ENCODE data around the gene PKP4.

Gene PKP4

DNA sequence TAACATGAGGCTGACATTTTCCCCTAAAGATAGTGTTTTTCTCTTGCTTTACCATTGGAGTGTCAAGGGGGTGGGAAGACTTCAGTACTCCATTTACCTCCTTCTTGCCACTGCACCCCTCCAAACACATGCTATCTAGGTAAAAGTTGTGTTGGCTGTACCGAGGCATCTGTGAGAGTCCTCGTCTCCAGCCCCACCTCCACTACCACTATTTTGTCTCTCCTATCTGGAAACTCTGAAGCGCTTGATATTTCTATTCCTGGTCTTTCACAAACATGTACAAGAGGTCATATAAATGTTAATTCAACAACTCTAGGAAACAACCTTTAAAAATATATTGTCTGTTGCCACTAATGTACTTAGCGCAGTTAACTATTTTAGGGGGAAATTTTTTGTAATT lies 132.6 kb downstream of the PKP4 start:
- DNase-seq (ENCODE audit: low read depth in 2 of 2): no peak

DNA sequence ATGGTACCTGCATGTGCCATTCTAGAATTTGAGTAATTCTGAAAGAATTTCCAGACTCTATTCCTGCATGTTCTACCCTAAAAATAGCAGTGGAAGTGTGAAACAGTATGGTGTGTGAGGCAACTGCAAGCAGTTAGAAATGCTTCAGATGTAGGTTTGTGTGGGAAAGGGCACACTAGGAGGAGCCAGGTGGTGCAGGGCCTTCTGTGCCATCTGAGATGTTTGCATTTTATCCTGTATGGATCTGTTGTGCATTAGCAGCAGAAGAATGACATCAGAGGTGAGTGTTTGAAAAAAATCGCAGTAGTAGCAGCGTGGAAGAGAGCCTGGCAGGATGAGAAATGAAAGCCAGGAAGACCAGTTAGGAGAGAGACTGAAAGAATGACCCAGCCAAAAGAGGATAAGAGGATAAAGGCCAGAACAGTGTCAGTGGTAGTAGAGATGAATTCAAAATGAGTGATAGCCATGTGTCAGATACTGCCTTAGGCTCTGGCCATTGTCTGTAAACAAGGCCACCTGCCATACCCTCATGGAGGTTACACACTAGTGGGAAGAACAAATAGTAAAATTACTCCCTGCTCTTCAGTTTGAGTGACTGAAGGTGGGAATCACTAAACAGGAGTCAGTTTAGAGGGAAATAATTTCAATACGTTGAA lies 142.2 kb downstream of the PKP4 start:
- no peak for DNase-seq (ENCODE audit: low read depth in 2 of 2)

GRCh38 chr2:158599609-158600008 lies 142.9 kb downstream of the PKP4 start:
- no peak for DNase-seq (ENCODE audit: low read depth in 2 of 2)

DNA sequence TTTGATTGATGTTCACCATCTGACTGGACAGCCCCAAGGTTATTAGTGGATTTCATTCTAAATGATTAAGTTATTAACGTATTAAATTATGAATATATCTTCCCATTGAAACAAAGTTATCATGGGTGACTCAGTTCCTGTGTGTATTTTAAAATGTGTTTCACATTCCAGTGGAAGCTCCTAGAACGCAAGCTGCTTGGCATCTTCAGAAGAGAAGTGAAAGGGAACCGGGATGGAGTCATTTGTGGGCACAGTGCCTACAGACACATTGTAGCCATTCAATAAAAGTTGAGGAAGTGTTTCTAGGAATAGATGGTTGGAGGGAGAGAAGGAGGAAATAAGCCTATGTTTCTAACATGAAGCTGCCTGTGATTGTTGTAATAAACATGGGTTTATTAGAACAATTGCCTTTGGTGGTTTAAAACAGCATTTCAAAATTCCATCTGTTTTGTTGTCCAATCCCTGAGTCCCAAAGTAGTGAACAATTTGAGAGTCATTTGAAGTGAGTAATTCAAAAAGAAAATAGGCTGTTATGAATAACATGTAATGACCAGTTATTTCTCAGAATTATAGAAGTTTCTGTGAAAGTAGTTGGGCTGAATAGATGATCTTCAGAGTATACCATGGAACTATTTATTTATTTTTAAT lies 143.5 kb downstream of the PKP4 start:
- no peak for DNase-seq (ENCODE audit: low read depth in 2 of 2)

GRCh38 chr2:158602027-158602426 lies 145.3 kb downstream of the PKP4 start:
- DNase-seq (ENCODE audit: low read depth in 2 of 2): no peak

DNA sequence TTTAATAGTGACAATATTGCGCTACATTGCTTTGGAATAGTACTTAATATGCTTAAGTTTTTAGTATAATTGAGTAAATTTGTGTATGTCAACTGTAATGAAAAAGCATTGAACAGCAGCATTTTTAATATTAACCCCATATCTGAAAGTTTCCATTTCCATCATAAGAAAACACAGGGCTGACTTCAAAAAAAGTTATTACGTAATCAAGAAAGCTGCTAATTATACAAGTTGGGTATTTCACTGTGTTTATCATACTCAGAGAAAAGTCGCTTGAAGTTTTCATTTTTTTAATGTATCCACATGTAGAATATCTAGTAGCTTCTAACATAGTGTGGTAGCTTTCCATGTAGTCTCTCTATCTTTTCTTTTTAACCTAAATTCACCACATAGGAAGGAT lies 146.5 kb downstream of the PKP4 start:
- DNase-seq (ENCODE audit: low read depth in 2 of 2): no peak

- DNase-seq (ENCODE audit: low read depth in 2 of 2): no peak
Measured at GRCh38 chr2:158603986-158604385, 147.2 kb downstream of the PKP4 start.

DNA sequence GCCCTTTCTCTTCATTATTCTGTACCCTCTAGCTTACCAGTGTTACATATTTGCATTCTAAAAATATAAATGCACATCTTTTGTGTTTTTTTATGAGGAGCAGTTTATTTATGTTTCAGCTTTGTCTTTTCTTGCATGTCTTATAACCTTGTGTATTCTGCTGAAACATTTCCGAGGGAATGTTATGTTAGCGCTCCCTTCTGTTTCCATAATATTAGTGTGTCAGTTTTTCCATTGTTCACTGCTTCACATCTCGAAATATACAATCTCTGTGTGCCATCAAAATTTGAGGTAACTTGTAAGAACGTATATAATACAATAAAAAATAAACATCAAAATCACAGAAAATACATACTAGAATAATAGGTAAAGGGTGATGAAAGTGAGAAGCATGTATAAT lies 153.3 kb downstream of the PKP4 start:
- DNase-seq (ENCODE audit: low read depth in 2 of 2): no peak

- no peak for DNase-seq (ENCODE audit: low read depth in 2 of 2)
Measured at GRCh38 chr2:158616480-158617000, 159.8 kb downstream of the PKP4 start.

GRCh38 chr2:158618891-158619490 lies 162.2 kb downstream of the PKP4 start:
- no peak for DNase-seq (ENCODE audit: low read depth in 2 of 2)

DNA sequence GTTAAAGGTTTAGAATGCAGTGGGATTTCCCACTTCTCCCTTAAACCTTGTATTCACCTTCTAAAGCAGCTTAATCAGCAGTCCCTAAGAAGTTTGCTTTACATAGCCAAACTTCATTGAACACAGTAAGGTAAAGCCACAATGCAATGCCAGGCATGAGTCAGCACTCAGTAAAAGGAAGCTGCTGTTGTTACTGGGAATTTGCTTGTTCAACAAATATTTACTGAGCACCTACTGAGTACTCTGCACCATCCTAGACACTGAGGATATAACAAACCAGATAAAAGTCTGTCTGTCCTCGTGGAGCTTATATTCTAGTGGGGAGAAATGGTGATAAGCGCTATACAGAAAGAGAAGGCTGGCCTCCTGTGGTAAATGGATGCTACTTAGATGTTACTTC lies 162.7 kb downstream of the PKP4 start:
- DNase-seq (ENCODE audit: low read depth in 2 of 2): no peak

- DNase-seq (ENCODE audit: low read depth in 2 of 2): no peak
Measured at GRCh38 chr2:158620656-158621055, 163.9 kb downstream of the PKP4 start.

- no peak for DNase-seq (ENCODE audit: low read depth in 2 of 2)
Measured at GRCh38 chr2:158624071-158624667, 167.4 kb downstream of the PKP4 start.

DNA sequence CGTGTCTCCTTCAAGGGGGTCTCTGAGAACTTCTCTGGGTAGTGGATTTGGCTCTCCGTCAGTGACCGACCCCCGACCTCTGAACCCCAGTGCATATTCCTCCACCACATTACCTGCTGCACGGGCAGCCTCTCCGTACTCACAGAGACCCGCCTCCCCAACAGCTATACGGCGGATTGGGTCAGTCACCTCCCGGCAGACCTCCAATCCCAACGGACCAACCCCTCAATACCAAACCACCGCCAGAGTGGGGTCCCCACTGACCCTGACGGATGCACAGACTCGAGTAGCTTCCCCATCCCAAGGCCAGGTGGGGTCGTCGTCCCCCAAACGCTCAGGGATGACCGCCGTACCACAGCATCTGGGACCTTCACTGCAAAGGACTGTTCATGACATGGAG lies 168.2 kb downstream of the PKP4 start:
- no peak for DNase-seq (ENCODE audit: low read depth in 2 of 2)

GRCh38 chr2:158629116-158629515 lies 172.4 kb downstream of the PKP4 start:
- no peak for DNase-seq (ENCODE audit: low read depth in 2 of 2)

DNA sequence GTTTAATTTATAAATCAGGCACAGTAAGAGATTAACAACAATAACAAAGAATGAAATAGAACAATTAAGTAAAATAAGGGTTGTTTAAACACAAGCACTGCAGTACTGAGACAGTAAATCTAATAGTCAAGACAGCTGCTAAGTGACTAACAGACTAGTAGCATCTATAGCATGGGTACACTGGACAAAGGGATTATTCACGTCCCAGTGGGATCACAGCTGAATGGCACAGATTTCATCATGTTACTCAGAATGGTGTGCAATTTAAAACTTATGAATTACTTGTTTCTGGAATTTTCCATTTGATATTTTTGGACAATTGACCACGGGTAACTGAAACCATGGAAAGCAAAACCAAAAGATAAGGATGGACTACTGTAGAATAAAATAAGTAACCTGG lies 176.5 kb downstream of the PKP4 start:
- DNase-seq (ENCODE audit: low read depth in 2 of 2): no peak

DNA sequence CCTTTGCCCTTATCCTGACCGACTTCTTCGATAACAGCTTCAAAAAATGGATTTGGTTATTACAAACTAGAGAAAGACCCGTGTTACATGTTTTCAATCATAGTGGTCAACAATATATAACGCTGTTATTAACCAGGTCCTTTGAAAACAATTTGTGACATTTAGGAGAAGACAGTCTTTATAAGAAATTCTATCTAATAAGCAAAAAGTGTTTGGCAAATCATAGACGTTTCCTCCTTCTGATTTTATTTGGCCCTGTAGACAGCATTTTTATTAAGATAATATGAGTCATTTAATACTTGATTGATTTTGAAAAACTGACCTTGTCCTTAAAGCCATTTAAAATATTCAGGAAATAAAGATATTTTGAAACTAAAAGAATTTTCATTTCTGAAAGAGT lies 177.9 kb downstream of the PKP4 start:
- DNase-seq (ENCODE audit: low read depth in 2 of 2): no peak

DNA sequence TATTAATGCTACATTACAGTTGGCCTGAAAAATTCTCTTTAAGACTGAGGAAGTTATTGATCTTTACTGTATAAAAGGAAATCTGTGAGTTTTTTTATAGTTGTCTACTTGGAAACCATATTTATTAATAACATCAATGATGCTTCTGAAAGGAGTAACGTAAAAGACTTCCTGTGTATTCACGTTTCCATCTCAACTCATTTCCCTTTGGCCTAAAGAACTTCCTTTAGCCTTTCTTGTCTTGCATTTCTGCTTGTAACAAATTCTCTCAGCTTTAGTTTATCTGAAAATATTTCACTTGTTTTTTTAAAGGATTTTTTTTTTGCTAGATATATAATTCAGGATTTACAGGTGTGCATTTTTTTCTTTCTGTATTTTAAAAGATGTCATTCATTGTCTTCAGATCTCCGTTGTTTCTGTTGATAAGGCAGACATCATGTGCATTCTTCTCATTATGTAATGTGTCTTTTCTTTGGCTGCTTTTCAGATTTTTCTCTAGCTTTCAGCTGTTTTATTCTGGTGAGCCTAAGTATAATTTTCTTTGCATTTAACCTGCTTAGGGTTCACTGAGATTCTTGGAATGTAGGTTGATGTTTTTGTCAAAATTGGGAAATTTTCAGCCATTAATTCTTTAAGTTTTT lies 179.3 kb downstream of the PKP4 start:
- no peak for DNase-seq (ENCODE audit: low read depth in 2 of 2)

DNA sequence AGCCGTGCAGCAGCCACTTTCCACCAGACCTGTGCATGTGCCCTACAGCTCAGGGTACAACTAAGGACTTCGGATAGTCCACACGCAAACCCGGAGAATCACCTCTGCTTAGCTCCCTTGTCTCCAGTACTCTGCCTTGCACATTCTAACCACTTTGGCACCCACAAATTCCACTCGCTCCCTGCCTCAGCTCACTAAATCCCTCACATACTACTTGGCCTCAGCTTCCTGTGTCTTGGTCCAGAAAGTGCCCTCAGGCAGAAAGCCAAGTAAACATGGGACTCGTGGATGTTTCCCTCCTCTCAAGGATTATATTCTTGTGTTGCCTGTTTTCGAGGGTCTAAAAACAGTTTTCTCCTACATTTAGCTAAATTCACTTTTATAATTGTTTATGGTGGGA lies 180.6 kb downstream of the PKP4 start:
- no peak for DNase-seq (ENCODE audit: low read depth in 2 of 2)

DNA sequence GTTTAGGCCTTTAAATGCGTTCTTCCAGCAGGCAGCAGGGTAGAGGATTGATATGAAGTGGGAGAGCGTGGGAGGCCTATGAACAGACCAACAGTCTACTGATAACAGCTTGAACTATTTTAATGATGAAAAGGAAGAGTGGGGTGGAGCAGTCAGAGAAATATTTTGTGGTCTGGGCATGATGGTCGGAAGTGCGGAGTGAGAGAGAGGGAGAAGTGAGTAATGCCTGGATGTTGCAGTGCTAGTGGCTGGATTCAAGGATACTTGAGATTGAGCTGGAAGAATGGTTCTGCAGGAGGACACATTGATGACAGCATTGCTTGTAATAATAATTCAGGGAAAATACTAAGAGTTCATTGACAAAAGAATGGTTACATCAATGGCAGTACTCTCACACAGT lies 187.4 kb downstream of the PKP4 start:
- no peak for DNase-seq (ENCODE audit: low read depth in 2 of 2)

DNA sequence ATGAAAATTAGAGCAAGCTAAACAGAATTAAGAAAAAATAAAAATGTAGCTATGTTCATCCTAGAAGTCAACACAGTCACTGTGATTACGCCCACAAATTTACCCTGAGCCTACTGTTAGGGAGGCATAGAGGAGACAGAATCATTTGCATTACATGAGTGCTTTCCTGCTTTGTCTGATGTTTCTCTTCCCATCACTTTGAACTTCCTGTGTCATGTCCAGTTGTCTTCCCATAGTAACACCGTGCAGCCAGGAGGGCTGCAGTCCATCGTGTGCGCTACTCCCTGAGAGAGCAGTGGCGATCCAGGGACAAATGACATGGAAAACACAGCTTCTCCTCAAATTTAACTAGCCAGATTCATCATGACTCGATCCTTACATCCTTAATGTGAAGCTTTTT lies 188.5 kb downstream of the PKP4 start:
- DNase-seq (ENCODE audit: low read depth in 2 of 2): no peak
